NCI-H187 treated with DMSO at 0.1 percent for 48 hours (cell line): Measurements from ENCODE around the gene NEK4.
"Not testable (repeated sequence)": the region's sequence is repeated elsewhere in the genome, so short reads cannot be mapped to it uniquely, and the experiment has no call there.

Source experiments
- DNase-seq: peaks from one replicate; lab custom pipeline; 2025; lab: John Stamatoyannopoulos, UW

The NEK4 gene

DNA sequence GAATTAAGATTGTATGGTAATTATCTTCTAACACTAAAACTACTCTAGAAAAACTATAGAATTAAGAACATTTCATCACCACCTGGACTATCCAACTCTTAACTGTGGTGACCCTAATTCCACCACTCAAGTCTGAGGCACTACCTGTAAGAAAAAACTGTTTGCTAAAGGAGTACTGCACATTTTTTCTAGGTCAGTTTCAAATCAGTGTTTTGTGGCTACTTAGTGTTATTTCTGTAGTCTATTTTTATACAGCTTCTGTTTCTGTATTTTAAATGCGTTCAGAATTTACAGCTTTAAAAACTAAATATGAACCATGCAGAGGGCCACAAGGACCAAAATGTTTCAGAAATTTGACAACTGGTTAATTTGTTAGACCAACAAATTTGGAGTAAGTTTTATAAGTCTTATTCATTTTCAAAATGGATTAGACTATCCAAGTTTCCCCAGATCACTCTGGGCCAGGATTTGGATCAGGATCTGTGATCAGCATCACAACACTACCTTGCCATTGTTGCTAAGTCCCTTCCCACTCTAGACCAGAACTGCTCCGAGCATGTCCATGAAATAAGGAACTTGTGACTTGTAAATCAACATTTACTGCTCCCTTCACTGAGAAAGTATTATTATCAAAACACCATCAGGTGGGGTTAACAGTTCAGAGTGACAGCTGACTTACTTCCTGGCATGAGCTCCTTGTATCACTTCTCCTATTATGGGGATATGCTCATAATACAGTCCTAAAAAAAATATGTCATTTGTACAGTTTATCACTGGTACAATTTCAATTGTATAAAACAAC is 73.7 kb downstream of the NEK4 start:
- DNase-seq, result no peak

DNA sequence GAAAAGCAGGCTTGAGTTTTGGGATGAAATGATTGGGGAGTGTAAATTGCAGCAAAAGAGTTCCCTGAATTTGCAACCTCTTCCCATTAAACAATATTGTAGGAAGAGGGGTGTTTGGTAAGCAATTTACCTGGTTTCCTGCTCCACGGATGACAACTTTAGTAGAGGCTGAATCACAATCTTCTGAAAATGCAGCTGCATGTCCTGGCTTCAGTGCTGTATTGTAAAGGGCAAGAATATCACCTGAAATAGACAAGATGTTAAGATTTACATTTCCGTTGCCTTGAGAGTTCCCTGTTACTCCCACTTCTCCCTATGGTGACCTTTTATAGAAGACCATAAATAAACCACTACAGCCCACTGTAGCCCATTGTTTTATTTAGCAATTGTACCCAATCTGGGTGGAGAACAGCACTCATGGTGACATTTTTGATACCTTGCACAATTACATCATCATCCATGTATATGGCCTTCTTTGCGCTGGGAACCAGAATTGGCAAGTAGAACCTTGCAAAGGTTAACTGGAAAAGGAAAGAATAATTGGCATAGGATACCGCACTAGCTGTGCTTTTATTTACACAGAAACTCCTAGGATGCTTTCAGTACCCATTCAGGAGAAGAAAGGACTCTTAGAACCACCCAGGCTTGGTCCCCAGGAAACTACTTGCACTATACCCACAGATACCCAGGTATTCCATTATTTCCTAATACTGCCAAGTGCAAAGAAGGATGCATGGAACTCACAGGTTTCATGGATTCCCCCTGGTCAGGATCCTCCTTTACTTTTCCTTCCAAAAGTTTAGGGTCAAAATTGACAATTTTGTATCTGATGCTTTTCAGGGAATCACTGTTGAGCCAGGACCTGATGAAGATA is 74.7 kb downstream of the NEK4 start:
- DNase-seq, result no peak

DNA sequence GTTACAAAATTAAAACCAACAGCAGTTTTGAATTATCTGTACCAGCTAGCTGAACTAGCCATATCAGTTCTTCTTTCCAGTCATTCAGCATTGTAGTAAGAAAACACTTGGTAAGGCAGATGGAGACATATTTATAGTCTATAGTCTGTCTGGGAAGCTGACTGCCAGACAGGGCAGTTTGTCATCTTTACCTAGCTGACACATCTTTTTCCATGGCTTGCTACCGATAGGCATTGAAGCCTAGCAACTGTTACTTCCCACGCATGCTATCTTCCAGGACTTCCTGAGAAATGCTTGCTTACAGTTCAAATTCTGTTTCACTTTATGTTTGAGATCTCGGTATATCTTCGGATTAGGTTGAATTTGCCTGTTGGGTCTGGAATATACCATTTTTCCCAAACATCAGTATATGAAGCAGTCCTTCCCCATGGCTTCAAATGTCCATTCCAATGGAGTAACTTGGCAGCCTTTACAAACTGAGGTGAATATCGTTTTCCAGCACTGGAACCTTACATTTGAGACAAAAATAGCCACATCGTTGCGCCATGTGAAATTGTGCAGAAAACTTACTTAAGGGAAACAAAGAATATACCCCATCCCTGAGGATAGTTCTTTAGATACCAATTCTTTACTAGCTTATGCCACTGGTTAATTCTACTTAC is 76.1 kb downstream of the NEK4 start:
- no peak for DNase-seq

DNA sequence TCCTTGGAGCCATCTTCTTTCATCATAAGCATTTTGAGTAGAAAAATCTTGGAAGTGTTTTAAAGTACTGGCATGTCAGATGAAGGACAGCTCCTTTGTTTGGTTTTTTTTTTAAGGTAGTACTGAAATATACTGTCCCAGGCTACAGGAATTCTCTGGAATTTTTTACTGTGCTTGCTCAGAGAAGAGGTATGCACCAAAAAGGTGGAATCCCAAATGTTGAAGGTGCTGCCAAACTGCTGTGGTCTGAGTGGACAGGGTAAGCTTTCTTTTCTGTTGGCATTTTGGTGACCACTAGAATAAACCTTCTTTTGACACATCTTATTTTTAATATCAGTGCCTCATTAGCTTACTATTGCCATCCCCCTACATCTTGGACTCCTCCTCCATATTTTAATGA is 77.7 kb downstream of the NEK4 start:
- DNase-seq, result no peak

DNA sequence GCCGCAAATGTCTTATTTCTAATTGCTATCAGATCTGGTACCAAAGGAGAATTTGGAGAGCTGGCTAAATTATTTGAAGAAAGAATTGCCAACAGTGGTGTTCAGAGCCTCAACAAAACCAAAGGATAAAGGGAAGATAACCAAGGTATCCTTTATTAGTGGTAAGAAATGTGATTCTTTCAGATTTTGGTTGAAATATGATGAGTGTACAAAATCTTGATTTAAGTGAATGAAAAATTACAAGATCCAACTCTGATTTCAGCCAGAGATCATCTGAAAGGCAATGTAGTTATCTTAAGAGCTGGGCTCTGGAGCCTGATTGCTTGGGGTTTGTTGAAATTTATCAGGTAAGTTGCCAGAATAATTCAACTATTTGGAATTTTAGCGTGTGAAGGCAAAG is 80.2 kb downstream of the NEK4 start:
- no peak for DNase-seq

DNA sequence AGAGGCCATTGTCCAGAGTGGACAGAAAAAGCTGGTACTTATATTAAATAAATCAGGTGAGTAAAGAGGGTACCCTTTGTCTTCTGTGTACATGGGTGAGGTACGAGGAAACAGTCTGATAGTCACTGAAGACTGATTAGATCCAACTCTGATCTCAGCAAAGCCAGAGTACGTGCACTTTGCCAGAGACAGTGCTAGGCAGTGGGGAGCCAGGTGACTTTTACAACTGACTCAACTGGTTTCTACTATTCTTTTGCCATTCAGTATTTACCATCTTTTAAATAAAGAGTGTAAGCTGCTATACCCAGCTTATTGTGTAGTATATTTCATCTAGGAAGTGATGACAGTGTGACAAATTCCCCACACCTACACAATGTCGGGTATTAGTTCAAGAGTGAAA is 81.6 kb downstream of the NEK4 start:
- DNase-seq, result no peak

DNA sequence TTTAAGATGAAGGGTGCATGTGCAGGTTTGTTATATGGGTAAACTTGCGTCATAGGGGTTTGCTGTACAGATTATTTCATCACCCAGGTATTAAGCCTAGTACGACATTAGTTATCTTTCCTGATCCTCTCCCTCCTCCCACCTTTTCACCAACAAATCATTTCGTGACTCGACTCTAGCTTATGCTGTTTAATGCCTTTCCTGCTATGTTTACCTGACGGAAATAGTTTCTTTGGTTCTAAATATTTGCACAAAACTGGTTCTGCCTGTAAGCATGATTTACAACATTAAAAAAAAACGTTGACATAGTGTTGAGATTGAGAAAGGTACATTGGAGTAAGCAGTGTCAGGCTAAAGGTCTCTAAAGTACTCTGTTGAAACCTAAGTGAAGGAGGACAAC is 82.5 kb downstream of the NEK4 start:
- DNase-seq, result no peak

DNA sequence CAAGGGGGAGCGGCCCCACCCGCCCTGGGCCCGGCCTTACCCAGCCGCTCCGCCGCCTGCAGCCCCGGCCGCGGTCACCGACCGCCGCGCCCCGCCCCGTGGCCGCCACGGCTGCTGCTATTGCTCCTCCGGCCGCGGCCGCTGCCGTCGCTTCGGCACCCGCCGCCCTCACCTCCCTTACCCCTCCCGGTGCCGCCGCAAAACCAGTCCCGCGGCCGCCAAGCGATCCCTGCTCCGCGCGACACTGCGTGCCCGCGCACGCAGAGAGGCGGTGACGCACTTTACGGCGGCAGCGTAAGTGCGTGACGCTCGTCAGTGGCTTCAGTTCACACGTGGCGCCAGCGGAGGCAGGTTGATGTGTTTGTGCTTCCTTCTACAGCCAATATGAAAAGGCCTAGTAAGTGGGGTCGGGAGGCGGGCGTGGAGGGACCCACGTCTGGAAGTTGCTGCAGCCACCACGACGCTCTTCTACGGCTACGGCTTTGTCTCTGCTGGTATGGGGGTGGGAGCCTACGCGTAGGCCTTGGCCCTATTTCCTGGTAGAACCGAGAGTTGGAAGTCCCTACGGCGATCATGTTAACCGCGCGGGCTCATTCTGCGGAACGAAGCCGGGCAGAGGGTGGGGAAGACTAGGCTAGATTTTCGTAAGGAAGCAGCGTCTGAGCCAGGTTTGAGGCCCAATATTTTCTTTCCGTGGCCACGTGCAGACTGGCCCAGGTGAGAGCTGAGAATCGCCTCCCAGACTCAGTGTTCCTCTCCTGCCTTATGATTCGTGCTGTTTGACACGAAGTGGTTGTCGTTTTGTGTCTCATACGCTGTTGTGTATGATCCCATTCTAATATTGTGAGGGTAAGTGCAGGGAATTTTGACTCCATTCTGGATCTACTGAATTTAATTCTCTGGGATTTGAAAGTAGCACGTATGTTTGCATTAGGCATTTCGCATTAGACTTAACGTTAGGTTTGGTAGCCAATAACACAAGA is 84.7 kb downstream of the NEK4 start, which contains the start of the genes GNL3 and PBRM1:
GNL3 (plus strand) TSS at position 324 of the 983 bp plus-strand sequence; CDS start at position 385, 61 bp downstream.
PBRM1 (minus strand) TSS at position 205 of the 983 bp plus-strand sequence.
- no peak for DNase-seq

DNA sequence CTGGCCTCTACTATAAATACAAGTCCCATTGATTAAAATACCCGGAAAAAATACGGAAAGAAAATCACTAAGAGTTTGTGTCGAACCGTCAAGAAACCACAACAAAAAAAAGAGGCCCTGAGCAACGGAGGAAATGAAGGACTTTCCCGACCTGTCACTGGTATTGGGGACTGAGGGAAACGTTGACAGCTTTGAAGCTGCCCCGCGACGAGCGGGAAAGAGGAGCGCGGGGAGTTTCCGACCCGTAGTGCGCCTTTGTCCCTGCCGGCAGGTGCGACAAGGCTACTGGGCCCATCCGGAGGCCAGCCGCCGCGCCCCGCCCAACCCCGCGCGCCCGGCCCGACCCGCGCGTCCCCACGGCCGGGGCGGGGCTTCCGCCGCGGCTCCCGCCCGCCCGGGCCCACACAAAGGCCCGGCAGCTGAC is 85.4 kb downstream of the NEK4 start:
- DNase-seq, result peak; percentile 22

DNA sequence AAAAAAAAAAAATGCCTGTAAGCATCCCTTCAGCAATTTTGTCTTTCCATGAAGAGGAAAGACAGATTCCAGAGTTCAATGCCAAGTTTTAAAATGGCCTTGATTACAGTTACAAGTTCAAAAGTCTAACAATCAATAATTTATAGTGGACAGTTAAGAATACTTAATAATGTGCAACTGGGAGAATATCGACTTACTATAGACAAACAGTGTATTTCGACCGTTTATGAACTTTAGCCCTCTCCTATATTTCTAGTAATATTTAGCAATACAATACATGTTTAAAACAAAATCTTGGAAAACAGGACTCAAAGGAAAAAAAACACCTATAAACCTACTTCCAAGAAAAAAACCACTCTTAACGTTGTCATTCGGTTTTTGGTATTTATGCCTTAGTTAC is 86.6 kb downstream of the NEK4 start:
- DNase-seq, result no peak

DNA sequence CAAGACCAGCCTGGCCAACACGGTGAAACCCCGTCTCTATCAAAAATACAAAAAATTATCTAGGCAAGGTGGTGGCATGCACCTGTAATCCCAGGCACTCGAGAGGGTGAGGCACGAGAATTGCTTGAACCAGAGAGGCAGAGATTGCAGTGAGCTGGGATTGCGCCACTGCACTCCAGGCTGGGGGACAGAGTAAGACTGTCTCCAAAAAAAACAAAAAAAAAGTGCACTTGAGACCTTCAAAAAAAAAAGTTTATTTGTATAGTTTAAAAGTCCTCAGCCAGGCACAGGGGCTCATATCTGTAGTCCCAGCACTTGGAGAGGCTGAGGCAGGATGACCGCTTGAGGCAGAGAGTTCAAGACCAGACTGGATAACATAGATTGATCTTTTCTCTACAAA is 87.1 kb downstream of the NEK4 start:
- DNase-seq, result no peak

DNA sequence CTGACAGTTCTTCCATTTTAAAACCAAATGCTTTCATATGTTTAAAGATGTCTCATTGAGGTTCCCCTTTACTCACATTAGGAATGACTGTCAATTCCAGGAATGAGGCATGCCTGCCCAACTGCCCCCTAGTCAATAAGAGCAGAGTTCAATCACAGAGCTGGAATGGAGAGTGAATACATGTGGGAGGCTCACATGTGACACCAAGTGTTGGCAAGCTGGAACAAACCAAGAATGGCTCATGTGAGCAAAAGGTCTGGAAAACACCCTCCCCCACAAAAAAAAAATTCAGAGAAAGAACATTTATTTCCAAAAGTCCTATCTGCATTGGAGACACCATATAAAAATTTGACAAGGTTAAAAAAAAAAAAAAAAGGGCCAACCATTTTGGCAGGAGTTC is 88.7 kb downstream of the NEK4 start:
- DNase-seq, result no peak

DNA sequence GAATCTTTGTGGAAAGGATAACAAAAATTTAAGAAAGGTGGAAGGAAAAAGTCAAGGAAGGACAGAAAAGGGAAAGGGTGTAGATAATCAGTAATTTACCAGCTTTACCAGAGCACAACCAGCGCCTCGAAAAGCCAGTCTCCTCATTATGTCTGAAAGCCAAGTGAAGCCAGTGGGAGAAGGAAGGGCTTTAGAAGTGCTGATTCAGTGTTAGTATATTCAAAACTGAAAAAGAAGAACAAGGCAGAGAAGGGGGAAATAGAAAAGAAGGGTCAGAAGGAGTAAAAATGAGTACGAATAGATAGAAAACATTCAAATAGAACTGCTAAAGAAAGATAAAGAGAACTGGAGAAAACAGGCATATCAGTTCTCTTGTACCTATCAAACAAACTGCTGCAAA is 89.1 kb downstream of the NEK4 start:
- no peak for DNase-seq

DNA sequence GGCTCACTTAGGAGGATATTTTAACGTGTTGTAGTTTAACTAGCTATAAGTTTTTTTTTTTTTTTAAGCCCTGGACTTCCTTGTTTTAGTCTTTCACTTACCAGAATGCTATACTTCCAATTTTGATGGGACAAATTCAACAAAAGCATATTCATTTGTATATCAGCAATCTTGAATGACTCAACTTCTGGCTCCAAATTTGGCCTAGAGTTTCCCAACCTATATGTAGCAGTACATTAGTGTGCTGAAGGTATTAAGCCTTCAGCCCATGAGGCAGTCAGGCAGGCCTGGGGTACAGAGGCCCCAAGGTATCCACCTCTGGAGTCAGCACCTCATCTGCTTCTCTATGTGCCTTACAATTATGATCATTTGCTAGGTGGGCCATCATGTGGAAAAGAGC is 90.9 kb downstream of the NEK4 start:
- no peak for DNase-seq

DNA sequence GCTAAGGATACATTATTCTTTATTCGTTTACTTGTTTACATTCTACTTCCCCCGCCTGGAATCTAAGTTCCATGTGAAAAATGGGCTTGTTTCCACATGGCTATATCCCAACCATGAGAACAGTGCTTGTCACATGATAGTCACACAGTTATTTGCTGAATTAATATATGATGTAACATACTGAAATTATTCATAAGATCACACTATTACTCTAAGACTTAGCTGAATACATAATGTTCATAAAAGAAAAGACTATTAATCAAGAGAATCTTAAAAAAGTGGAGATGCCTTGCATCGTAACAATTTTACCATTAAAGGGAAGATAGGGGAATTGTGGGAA is 91.6 kb downstream of the NEK4 start:
- no peak for DNase-seq

DNA sequence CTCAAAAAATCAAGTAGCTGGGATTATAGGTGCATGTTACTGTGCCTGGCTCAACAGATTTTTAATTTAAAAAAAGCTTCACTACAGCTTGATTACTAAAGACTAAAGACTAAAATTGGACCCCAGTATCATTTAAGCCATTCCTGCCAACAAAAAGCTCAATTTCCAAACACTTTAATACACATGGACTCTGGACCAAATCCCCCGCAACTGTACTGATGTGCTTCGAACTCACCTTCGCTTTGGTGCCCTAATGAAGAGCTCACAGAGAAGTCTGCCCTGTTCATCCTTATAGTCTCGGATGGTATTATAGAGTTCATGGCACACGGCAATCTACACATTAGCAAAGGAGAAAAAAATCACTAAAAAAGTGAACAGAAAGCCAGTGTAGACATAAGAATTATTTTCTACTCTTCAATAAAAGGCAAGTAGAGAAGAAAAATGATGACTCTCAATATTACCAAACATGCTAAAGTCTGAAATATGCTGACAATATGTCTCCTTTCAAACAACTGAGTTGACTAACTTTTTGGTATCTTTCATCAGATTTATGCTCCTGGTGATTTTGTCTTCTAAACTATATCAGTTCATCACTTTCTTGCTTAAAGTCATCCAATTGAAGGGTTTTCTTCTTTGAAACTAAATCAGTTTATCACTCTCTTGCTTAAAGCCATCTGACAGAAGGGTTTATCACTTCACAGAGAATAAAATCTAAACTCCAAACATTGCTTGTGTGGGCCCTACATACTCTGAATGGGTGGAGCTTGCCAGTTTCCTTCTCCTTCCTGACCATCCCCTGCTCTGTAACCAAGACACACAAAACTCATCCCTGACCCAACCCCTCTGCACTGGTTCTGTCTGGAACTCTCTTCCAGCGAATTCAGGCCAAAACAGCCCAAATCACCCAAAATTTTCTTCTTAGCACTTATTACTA is 92.2 kb downstream of the NEK4 start:
- no peak for DNase-seq

DNA sequence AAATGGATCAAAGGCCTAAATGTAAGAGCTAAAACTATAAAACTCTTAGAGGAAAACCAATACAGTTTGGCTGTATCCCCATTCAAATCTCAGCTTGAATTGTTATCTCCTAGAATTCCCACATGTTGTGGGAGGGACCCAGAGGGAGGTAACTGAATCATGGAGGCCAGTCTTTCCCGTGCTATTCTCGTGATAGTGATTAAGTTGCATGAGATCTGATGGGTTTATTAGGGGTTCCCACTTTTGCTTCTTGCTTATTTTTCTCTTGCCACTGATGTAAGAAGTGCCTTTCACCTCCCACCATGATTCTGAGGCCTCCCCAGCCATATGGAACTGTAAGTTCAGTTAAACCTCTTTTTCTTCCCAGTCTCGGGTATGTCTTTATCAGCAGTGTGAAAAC is 94.5 kb downstream of the NEK4 start:
- DNase-seq, result not testable (repeated sequence)

DNA sequence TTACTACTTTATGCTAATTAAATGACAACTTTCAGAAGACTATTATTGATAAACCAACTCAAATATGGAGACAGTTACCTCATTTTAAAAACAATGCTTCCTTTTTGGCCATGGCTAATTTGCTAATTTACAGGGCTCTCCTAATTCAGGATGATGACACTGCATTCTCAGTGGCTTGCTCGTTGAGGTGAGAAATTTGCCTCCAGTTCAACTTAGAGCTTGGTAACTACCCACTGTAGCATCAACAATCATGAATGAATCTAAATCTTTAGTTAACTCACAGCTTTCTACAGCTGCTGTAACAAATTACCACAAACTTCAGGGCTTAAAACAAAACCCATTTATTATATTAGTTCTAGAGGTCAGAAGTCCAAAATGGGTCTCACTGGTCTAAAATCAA is 99.1 kb downstream of the NEK4 start:
- DNase-seq, result no peak

DNA sequence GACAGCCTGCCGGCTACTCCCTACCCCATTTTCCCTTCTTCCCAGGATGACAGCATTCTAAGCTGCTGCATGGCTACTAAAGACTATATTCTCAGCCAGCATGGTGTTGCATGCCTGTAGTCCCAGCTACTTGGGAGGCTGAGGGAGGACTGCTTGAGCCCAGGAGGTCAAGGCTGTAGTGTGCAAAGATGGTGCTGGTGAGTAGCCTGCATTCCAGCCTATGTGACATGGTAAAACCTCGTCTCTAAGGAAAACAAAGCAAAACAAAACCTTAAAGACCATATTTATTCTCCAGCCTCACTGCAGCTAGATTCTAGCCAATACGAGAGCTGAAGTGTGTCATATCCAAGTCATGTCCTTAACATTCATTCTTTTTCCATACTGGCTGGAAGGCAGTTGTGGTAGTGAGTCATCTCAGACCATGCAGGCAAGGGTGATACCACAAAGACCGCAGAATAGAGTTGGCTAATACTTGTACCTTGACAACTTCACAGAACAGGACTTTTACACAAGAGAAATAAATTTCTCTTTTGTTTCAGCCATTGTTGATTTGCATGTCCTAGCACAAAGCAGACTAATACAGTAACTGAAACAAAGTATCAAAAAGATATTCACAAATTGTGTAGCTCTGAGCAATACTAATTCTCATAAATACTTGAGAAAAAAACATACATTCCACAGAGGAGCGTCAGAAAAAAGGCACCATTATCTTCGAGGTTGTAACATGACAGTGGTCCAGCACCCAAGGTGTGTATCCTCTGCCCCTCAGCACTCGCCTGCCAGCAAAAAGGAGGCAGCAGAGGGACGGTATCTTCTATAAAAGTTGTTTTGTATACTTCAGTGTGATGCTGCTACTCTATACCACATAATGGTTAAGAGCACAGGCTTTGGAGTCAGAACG is 99.9 kb downstream of the NEK4 start:
- DNase-seq, result no peak
